K562 (cell line): ENCODE data around the gene GMPR. TPM values are rescaled to one million over a fixed set of nuclear protein-coding genes. Genes with fewer than 3 reads are reported as not detected.

ENCODE experiments used
- ATAC-seq: fragments of 200-7000 bp; cut with Tn5 transposase; 3 replicates; pipeline ENCODE4 v1.9.1; 2020; ENCODE audit warnings: moderate library complexity
- BruUV-seq: library from RNA; stranded (reverse); fragments of 400-500 nt; replicated peaks from 2 replicates; lab custom pipeline; 2021; lab: Mats Ljungman, UMichigan
- CTCF ChIA-PET: fragments of 300-600 bp; formaldehyde crosslinking; extraction: SDS; loops from one replicate; lab custom pipeline; 2021; ENCODE audit warnings: low intra/inter-chr PET ratio; lab: Yijun Ruan, JAX
- POLR2A ChIA-PET: fragments of 300-600, 350-650 bp; sonication (Branson Sonifier 250); formaldehyde crosslinking; extraction: SDS; loops from one replicate; lab custom pipeline; 2021; ENCODE audit warnings: antibody characterized with exemption, inconsistent platforms; lab: Yijun Ruan, JAX
- DNase-seq, 4 experiments: peaks; one replicate each; pipeline versions ENCODE4 v3.0.0 to v3.0.0-alpha.2; 2011 to 2018; ENCODE audit warnings: low spot score in 3 of 4, mixed read lengths in 3 of 4; ENCODE audit errors: extremely low read depth in 1 of 4
- FAIRE-seq: peaks from 2 replicates; lab custom pipeline; 2011; peaks lifted over from hg19 to GRCh38; lab: Jason Lieb, UNC
- H2AFZ ChIP-seq: 2 replicates; pipeline ENCODE4 v1.6.0; 2011; ENCODE audit warnings: low read depth, low read length, control low read depth, inconsistent platforms
- H3K27ac ChIP-seq: fragments of 200-600 bp; 3 replicates; pipeline ENCODE4 v1.8.0; 2011; ENCODE audit warnings: low read depth, mild to moderate bottlenecking, control low read depth, inconsistent platforms, low read length, moderate library complexity, mixed read lengths; ENCODE audit errors: extremely low read depth
- H3K27me3 ChIP-seq, 2 experiments: fragments of 300-600 bp in 1 of 2; 2 replicates in 1 of 2; 3 replicates in 1 of 2; pipeline versions ENCODE4 v1.6.0 to v1.8.0; 2011; ENCODE audit warnings: inconsistent platforms in 2 of 2, low read length in 2 of 2, mild to moderate bottlenecking in 1 of 2, mixed read lengths in 1 of 2, moderate library complexity in 1 of 2; ENCODE audit not compliant: control insufficient read depth in 2 of 2, insufficient read depth in 2 of 2
- H3K36me3 ChIP-seq: fragments of 300-600 bp; 3 replicates; pipeline ENCODE4 v1.8.0; 2011; ENCODE audit warnings: mild to moderate bottlenecking, low read length, inconsistent platforms; ENCODE audit not compliant: control insufficient read depth, insufficient read depth
- H3K4me1 ChIP-seq, 2 experiments: fragments of 200-600 bp in 1 of 2; replicated peaks in 1 of 2; 2 replicates in 1 of 2; 3 replicates in 1 of 2; pipeline versions ENCODE4 v1.5.1 to v1.8.0; 2011; ENCODE audit warnings: inconsistent platforms in 2 of 2, low read length in 2 of 2, mild to moderate bottlenecking in 1 of 2, mixed read lengths in 1 of 2, moderate library complexity in 1 of 2; ENCODE audit not compliant: control insufficient read depth in 2 of 2, insufficient read depth in 2 of 2
- H3K4me2 ChIP-seq: 2 replicates; pipeline ENCODE4 v1.6.1; 2011; ENCODE audit warnings: low read length, control low read depth, inconsistent platforms, mixed read lengths; ENCODE audit not compliant: insufficient read depth
- H3K4me3 ChIP-seq: fragments of 200-600 bp; sonication (generic), shearing (Covaris generic); 2 replicates; pipeline ENCODE4 v1.5.1; 2016; ENCODE audit warnings: control low read depth, inconsistent platforms
- H3K79me2 ChIP-seq: fragments of 200-600 bp; 3 replicates; pipeline ENCODE4 v1.8.0; 2011; ENCODE audit warnings: low read length, inconsistent platforms; ENCODE audit not compliant: control insufficient read depth, insufficient read depth
- H3K9ac ChIP-seq, 2 experiments: 2 replicates each; pipeline versions ENCODE4 v1.6.0 to v1.6.1; 2011; ENCODE audit warnings: low read depth in 2 of 2, low read length in 2 of 2, control low read depth in 1 of 2, inconsistent platforms in 1 of 2, mild to moderate bottlenecking in 1 of 2, mixed read lengths in 1 of 2; ENCODE audit not compliant: insufficient read depth in 1 of 2
- H3K9me1 ChIP-seq: one replicate; pipeline ENCODE4 v1.6.0; 2011; ENCODE audit warnings: inconsistent platforms, mild to moderate bottlenecking, low read length, moderate library complexity; ENCODE audit not compliant: control insufficient read depth, insufficient read depth
- H3K9me3 ChIP-seq: replicated peaks from 2 replicates; pipeline ENCODE4 v1.5.1; 2011; ENCODE audit warnings: low read depth, low read length, inconsistent platforms; ENCODE audit not compliant: control insufficient read depth, insufficient read depth
- H4K20me1 ChIP-seq: replicated peaks from 2 replicates; pipeline ENCODE4 v1.6.1; 2011; ENCODE audit warnings: low read length, inconsistent platforms, mixed read lengths; ENCODE audit not compliant: control insufficient read depth, insufficient read depth
- CBX8 ChIP-seq: fragments of 200-600 bp; sonication (generic); IDR thresholded peaks from 2 replicates; pipeline ENCODE4 v1.6.1; 2012; ENCODE audit warnings: borderline replicate concordance, mixed run types, low read depth, mild to moderate bottlenecking, moderate library complexity, mixed read lengths, low read length, control low read depth, inconsistent platforms; ENCODE audit not compliant: poor library complexity, severe bottlenecking; ENCODE audit errors: extremely low read depth
- FOXM1 ChIP-seq, 2 experiments: fragments of 450-650 bp in 1 of 2; sonication (generic) in 1 of 2; formaldehyde crosslinking in 1 of 2; IDR thresholded peaks; 2 replicates each; pipeline versions ENCODE4 v1.6.1 to v1.9.0; 2017 to 2022; ENCODE audit warnings: low read depth in 2 of 2, mild to moderate bottlenecking in 2 of 2, missing genetic modification reagents in 1 of 2, moderate library complexity in 1 of 2
- KAT2B ChIP-seq: IDR thresholded peaks from one replicate; pipeline ENCODE4 v1.6.1; 2012; ENCODE audit warnings: low read depth, mild to moderate bottlenecking, control low read depth, inconsistent platforms, low read length, moderate library complexity
- NCOA2 ChIP-seq, 2 experiments: fragments of 450-650 bp; IDR thresholded peaks; 2 replicates each; pipeline ENCODE4 v1.6.1; 2018; ENCODE audit warnings: mild to moderate bottlenecking in 2 of 2, moderate library complexity in 1 of 2; ENCODE audit not compliant: partially characterized antibody in 2 of 2
- NFATC3 ChIP-seq: fragments of 450-650 bp; IDR thresholded peaks from 2 replicates; pipeline ENCODE4 v1.6.1; 2017; ENCODE audit warnings: mild to moderate bottlenecking
- POLR2AphosphoS2 ChIP-seq: IDR thresholded peaks from 2 replicates; pipeline ENCODE4 v1.6.1; 2012; ENCODE audit warnings: low read length, improper control_type of control experiment
- RBM14 ChIP-seq: fragments of 200-400 bp; formaldehyde crosslinking; IDR thresholded peaks from 2 replicates; pipeline ENCODE4 v1.6.1; 2018; ENCODE audit warnings: low read depth, mild to moderate bottlenecking, low read length, moderate library complexity, borderline replicate concordance; ENCODE audit not compliant: insufficient read depth
- RBM17 ChIP-seq: fragments of 200-400 bp; formaldehyde crosslinking; IDR thresholded peaks from 2 replicates; pipeline ENCODE4 v1.6.1; 2017; ENCODE audit warnings: low read depth, mild to moderate bottlenecking, low read length, borderline replicate concordance
- RFX5 ChIP-seq: IDR thresholded peaks from 2 replicates; pipeline ENCODE4 v1.6.1; 2011; ENCODE audit warnings: low read depth, mild to moderate bottlenecking, improper control_type of control experiment, low read length
- STAG1 ChIP-seq: sonication (generic); formaldehyde crosslinking; IDR thresholded peaks from 2 replicates; pipeline ENCODE4 v1.5.0; 2020; ENCODE audit warnings: missing genetic modification reagents, borderline replicate concordance
- STAT5A ChIP-seq: IDR thresholded peaks from 2 replicates; pipeline ENCODE4 v1.6.1; 2012; ENCODE audit warnings: low read length, inconsistent platforms, borderline replicate concordance
- TBP ChIP-seq: optimal IDR thresholded peaks from 2 replicates; pipeline ENCODE3; 2011; ENCODE audit warnings: low read depth, low read length, improper control_type of control experiment
- ZNF764 ChIP-seq: fragments of 250-450 bp; sonication (Bioruptor Pico); IDR thresholded peaks from 2 replicates; pipeline ENCODE4 v1.4.0; 2020; ENCODE audit warnings: low read depth, mild to moderate bottlenecking, moderate library complexity
- WGBS: fragments of 100-300 bp; shearing (Covaris generic); methylation state at CpG from one replicate; pipeline ENCODE4 v1.1.6; 2016; ENCODE audit warnings: low coverage, mixed read lengths; ENCODE audit not compliant: insufficient coverage; ENCODE audit errors: missing lambda C conversion rate; 5-methylcytosine and 5-hydroxymethylcytosine counted together
- in situ Hi-C: fragments of 300-500 bp; cut with MboI; formaldehyde crosslinking; loops from 4 replicates; pipeline ENCODE4 v1.15.0; 2018; ENCODE audit warnings: inconsistent platforms, mixed read lengths
- intact Hi-C: fragments of 100-400 bp; cut with micrococcal nuclease; formaldehyde crosslinking; loops from 2 replicates; pipeline ENCODE4 v1.14.2; 2022
- polyA plus RNA-seq, 8 experiments: library from polyadenylated mRNA; depleted of rRNA in 4 of 8; stranded (reverse) in 5 of 8; unstranded in 3 of 8; fragments of >200 nt; fragmentation: Nextera tagmentation in 2 of 8; fragmentation: Illumina TruSeq in 1 of 8; extraction: Ambion mirVana in 2 of 8; extraction: Trizol in 1 of 8; gene quantifications; 2 replicates each; pipeline versions ENCODE4 v1.2.1 to v1.2.3, GENCODE V29; 2011 to 2014; ENCODE audit warnings: inconsistent platforms in 1 of 8, missing spikeins in 1 of 8
- total RNA-seq, 7 experiments: library from RNA; depleted of rRNA in 6 of 7; stranded (reverse); fragments of >200 nt in 6 of 7; fragmentation: Illumina TruSeq in 2 of 7; extraction: Trizol in 2 of 7; gene quantifications; 2 replicates each; pipeline versions ENCODE4 v1.2.1 to v1.2.3, GENCODE V29; 2011 to 2021; ENCODE audit warnings: low replicate concordance in 1 of 7
- TF ChIP-seq, protein P1 (sequence below): fragments of 450-650 bp; IDR thresholded peaks from 2 replicates; pipeline ENCODE4 v1.6.1; 2016

GMPR gene
- total and polyA plus RNA-seq, 9 of the 15 experiments (the other 6 are each of a cell fraction or from before 2014, with no cell fraction given) = 34.6 to 83.7 (median 49.8) TPM

DNA sequence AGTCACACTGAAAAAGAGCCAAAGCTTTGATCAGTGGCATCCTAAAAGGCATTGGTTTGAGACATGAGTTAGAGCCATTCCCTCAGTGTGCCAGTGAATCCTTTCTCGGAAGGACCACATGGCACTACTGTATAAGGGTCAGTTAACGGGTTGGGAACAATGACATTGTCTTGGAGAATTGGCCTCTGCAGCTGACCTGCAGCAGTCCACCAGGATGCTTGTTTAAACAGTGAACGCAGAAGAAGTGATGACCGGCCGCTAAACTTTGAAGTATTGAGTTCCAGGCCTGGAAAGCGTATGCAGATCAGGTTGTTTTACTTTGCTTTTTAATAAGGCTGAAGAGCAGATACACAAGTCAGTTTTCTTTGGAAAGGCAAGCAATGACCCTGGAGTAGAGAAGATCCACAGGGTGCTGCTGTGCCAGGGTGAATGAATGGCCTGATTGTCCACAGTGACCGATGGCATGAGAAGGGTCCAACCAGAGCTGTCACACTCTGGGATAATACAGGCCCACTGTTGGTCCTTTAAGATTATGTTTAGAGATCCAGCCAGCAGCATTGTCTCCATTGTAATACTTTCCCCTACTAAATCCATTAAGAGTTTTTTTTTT lies 57.8 kb downstream of the GMPR start:
- ChIA-PET CTCF (no interaction called here), POLR2A (interaction anchor here (1.9 kb wide), 1 partner anchor 9 kb away, joined by 5 read pairs; no protein-coding TSS in a partner anchor)
- H3K4me2 ChIP-seq = no peak overlapping the region
- H3K79me2 ChIP-seq = no peaks in the 10 kb centered on the region
- no peak for DNase-seq
- H3K27ac ChIP-seq = no peak overlapping the region
- in situ Hi-C loops (no loop called here), intact Hi-C loops (no loop called here)
- H3K36me3 ChIP-seq = peaks cover 60% of the 10 kb centered on the region; the same call in 1 of the 3 replicates
- H2AFZ ChIP-seq = no peak overlapping the region
- no peaks in the 10 kb centered on the region for H3K9me1 ChIP-seq
- no peaks in the 10 kb centered on the region for H3K27me3 ChIP-seq
- no TSS peak for BruUV-seq
- no peak for FAIRE-seq
- no peak overlapping the region for H3K4me3 ChIP-seq
- TF ChIP-seq ZNF764 = no peak
- no peak for TF ChIP-seq TBP
- TF ChIP-seq KAT2B = no peak
- TF ChIP-seq, protein P1, sequence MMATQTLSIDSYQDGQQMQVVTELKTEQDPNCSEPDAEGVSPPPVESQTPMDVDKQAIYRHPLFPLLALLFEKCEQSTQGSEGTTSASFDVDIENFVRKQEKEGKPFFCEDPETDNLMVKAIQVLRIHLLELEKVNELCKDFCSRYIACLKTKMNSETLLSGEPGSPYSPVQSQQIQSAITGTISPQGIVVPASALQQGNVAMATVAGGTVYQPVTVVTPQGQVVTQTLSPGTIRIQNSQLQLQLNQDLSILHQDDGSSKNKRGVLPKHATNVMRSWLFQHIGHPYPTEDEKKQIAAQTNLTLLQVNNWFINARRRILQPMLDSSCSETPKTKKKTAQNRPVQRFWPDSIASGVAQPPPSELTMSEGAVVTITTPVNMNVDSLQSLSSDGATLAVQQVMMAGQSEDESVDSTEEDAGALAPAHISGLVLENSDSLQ = no peak
- no peak for TF ChIP-seq RBM14
- no peak for TF ChIP-seq CBX8
- TF ChIP-seq STAG1 (CRISPR knock-in tag) = no peak
- no peak for TF ChIP-seq FOXM1 (IDR thresholded peaks at IDR 0.05; ENCODE audit: low read depth)
- no peak for TF ChIP-seq FOXM1 (CRISPR knock-in tag; IDR thresholded peaks at IDR 0.05; ENCODE audit: low read depth)
- TF ChIP-seq POLR2AphosphoS2 = no peak
- TF ChIP-seq NCOA2 (IDR thresholded peaks at IDR 0.05; ENCODE audit: partially characterized antibody in 2 of 2) = no peak
- TF ChIP-seq NFATC3 = no peak
- no peak for TF ChIP-seq STAT5A
- no peak for TF ChIP-seq RFX5
- TF ChIP-seq RBM17 = no peak
- no peaks in the 10 kb centered on the region for H4K20me1 ChIP-seq
- no peak overlapping the region for H3K9ac ChIP-seq
- peaks cover 0 to 8% of the 10 kb centered on the region in 2 experiments; a peak in 3 of 5 replicates for H3K4me1 ChIP-seq
- no peak for ATAC-seq
- no peaks in the 10 kb centered on the region for H3K9me3 ChIP-seq
- WGBS = 86% methylated on average over 7 of the region's 7 CpGs
